GM18520 (cell line): ENCODE measurements around the gene MTX1.
"Not testable (repeated sequence)": the region's sequence is repeated elsewhere in the genome, so short reads cannot be mapped to it uniquely, and the experiment has no call there.

Experiments
- ATAC-seq: cut with Tn5 transposase; IDR thresholded peaks from one replicate; pipeline ENCODE4 v1.9.1; 2021; ENCODE audit not compliant: unreplicated experiment

MTX1 gene

DNA sequence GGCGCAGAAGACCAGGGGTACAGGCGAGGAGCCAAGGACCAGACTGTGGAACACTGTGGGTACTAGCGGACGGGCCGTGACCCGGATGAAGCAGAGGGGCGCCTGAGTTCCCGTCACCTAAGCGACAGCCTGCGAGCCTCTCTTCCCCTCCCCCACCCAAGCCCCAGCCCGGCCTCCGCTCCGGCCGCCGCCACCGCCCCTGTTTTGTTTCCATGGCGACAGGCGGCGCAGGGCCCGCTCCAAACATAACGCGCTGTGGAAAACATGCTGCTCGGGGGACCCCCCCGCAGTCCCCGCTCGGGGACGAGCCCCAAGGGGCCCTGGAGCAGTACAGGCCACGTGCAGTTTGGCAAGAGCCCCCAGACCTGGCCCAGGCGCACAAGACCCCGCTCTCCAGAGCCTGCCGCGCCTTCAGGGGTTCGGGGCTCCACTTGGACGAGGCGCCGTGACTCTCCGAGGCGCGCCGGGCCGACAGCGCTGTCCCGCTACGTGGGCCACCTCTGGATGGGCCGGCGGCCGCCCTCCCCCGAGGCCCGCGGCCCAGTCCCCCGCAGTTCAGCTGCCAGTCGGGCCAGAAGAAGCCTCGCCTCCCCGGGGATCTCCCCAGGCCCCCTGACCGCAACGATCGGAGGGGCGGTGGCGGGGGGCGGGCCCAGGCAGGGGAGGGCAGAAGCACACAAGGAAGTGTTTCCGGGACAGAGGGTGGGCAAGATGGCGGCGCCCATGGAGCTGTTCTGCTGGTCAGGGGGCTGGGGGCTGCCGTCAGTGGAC is at the start of gene MTX1:
Gene MTX1 (plus strand): TSS at position 155 of the 771 bp plus-strand sequence. CDS start 110 bp downstream, at position 265.
- peak; percentile 64 for ATAC-seq

- ATAC-seq: no peak
These were observed 49.5 kb upstream of the MTX1 start for GRCh38 chr1:155158991-155159390.

DNA sequence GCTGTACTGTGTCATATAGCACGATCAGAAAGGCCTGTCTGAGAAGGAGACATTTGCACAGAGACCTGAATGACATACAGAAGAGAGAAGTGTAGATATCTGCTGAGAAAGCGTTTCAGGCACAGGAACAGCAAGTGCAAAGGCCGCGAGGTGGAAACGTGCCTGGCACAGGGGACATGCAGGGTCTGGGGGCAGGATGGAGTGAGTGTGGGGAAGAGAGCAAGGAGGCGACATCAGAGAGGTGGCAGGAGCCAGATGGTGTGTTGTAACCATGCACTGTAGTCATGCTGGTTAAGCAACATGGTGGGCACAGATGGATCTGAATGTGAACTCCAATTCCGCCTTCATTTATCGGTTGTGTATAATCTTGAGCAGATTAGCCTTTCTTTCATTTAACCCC is 48.4 kb upstream of the MTX1 start:
- no peak for ATAC-seq

DNA sequence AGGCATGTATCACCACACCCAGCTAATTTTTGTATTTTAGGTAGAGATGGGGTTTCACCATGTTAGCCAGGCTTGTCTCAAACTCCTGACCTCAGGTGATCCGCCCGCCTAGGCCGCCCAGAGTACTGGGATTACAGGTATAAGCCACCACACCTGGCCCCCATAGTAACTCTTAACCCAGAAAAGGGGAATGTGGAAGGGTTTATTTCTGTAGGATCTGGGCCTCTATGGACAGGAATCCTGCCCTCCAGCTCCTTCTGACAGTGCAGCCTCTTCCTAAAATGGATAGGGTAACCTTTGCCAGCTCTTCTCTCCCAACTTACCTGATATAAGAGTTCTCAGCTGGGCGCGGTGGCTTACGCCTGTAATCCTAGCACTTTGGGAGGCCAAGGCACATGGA is 45.9 kb upstream of the MTX1 start:
- not testable (repeated sequence) for ATAC-seq

- not testable (repeated sequence) for ATAC-seq
These were observed 44.7 kb upstream of the MTX1 start for GRCh38 chr1:155163785-155164184.

GRCh38 chr1:155164625-155165024 is 43.9 kb upstream of the MTX1 start:
- not testable (repeated sequence) for ATAC-seq

DNA sequence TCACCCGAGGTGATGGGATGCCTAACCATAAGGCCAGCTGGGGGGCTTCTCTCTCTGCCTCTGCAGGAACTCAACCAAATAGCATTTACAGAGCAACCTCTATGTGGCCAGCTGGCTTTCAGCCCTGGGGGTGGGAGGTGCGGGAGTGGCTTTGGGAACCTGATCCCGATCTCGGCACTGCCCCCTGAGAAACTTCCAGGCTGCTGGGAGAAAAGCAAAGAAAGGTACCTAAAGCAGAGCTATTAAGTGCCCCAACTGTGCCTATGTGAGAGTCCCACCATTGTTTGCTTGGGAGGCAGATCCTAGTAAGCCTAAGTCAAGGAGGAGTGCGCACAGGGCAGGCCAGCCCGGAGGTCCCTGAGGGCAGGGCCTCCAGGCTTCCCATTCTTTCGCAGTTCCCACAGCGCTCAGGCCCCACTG is 42.4 kb upstream of the MTX1 start:
- ATAC-seq: no peak

DNA sequence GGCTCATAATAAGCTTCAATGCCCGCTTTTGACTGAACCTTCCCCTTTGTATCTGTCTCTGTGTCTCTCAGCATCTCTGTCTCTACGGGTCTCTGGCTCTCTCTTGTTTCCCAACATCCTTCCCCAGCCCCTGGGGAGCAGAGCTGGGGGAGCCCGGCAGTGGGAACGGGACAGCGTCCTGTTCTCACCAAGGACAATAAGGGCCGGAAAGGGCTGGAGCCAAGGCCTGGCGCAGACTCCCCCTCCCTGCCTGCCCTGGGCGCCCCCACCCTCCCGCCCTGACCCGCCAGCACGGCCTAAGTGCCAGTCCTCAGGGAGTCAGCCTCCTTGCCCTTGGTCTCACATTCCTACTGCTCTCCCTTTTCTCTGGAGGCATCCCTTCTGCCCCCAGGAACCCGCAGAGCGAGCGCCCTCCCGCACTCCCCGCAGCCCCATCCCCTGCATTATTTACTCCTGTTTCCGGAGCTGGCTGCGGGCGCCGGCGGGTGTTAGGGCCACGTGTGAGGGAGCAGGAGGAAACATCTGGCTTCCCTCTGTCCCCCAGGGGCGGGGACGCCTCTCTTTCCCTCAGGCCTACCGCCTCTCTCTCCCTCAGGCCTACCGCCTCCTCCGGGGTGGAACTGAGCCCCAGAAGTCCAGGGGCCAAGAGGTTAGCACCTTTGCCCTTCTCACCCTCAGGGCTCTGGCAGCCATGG is 41.9 kb upstream of the MTX1 start:
- no peak for ATAC-seq

GRCh38 chr1:155167166-155168104 is 41.1 kb upstream of the MTX1 start:
- no peak for ATAC-seq

DNA sequence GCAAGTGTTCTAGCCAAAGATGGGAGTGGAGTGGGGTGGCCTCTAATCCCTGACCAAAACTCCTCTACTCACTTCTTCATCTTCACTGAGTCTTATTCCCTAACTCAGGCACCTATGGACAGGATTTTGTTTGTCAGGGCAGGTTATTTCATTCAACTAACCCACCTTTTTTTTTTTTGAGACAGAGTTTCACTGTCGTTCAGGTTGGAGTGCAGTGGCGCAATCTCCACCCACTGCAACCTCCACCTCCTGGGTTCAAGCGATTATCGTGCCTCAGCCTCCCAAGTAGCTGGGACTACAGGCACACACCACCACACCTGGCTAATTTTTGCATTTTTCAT is 40.4 kb upstream of the MTX1 start:
- ATAC-seq: not testable (repeated sequence)

DNA sequence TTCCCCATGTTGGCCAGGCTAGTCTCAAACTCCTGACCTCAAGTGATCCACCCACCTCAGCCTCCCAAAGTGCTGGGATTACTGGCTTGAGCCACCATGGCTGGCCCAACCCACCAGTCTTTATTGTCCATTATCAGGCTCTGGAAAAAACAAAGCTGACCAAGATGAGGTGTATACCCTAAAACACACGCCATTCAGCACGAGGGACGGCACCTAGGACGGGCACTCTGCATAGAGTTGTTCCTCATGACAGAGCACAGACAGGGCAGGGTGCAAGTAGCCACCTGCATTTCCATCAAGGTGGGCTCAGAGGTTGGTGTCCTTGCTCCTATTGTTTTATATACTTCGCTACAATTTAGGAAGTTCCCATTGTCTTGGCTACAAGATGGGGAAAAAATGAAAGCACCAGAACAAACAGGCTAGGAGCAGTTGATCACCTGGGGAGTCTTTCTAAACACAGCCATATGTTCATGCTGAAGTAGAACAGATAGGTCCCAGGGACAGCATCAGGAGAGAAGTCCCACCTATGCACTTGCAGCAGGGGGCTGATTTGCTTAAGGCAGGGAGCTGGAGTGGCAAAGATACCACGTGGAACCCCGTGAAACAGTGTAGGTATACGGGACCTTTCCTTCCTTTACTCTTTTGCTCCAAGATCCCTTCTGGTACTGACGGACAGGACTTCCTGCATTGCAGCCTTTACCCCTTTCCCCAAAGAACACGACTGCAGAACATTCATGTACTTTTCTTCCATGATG is 39.9 kb upstream of the MTX1 start:
- ATAC-seq: no peak

GRCh38 chr1:155169541-155169940 is 39.0 kb upstream of the MTX1 start:
- ATAC-seq: no peak

- ATAC-seq: no peak
These were observed 38.3 kb upstream of the MTX1 start for GRCh38 chr1:155170101-155170785.

- no peak for ATAC-seq
These were observed 37.7 kb upstream of the MTX1 start for GRCh38 chr1:155170806-155171205.

DNA sequence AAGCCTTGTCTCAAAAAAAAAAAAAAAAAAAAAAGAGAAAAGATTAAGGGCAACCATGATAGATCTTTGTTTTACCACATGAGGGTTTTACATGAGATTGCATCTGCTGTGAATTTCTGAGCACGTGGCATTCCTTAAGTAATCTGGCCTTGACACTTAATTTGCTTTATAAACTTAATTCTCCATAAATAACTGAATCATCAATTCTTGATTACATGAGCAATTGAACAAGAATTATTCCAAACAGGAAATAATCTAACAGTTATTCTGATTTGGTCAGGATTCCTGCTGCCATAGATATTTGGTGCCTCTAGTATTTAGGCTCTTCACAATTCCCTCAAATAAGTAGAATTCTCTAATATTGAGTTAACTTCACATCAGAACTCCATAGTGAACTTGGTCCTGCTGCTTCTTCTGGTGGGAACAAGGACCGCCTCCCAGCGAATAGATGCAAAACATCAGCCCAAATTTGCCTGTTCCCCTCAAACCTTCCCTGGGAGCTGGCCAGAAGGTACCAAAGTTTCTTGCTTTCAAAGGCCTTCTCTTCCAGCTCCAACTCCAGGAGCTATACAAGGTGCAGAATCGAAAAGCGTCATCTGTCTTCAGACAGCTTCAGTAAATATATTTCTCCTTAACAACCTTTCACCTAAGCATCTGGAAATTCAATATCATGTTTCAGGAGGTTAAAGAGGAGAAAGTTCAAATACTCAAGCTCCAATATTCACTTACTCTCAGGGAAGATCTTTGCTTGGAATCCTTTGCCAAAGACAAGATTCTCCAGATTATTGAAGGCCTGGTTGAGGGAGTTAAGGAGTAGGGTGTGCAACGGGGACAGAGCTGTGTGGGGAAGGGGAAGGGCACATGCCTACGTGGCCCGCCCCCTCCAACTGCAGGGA is 36.4 kb upstream of the MTX1 start:
- peak; percentile 2 for ATAC-seq

DNA sequence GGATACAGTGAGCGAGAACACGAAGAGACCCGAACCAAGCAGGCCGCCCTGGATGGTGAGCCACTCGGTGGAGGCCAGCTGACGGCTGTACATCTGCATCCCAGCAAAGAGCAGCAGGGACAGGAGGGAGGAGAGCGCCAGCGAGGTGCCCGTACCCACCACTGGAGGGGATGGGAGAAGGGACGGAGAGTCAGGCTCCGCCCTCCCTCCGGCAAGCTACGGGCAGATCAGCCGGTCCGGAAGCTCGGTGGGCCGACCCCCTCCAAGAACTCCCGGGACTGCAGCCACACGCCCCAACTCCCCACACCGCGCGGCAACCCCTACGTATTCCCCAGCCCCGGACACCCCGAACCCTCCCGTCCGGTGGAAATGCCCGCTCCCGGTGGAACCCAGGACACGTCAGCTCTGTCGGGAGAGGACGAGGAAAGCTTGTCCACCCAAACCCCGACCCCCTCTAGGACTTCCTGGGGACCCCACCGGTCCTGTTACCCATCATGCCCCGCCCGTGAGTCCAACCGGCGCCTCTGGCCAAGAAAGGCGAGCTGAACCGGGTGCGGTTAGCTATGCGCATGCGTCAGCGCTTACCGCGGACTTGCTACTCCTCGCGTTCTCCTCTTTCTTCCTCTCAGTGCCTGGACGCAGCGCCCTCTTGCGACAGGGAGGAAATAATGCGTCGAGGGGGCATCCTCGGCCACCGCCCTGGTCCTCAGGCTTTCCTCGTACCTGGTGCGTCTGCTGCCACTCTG is 35.6 kb upstream of the MTX1 start, which contains the start of gene KRTCAP2:
Gene KRTCAP2 (minus strand): TSS at position 573 of the 746 bp plus-strand sequence. CDS start 80 bp downstream, at position 493.
- ATAC-seq: peak; percentile 65

DNA sequence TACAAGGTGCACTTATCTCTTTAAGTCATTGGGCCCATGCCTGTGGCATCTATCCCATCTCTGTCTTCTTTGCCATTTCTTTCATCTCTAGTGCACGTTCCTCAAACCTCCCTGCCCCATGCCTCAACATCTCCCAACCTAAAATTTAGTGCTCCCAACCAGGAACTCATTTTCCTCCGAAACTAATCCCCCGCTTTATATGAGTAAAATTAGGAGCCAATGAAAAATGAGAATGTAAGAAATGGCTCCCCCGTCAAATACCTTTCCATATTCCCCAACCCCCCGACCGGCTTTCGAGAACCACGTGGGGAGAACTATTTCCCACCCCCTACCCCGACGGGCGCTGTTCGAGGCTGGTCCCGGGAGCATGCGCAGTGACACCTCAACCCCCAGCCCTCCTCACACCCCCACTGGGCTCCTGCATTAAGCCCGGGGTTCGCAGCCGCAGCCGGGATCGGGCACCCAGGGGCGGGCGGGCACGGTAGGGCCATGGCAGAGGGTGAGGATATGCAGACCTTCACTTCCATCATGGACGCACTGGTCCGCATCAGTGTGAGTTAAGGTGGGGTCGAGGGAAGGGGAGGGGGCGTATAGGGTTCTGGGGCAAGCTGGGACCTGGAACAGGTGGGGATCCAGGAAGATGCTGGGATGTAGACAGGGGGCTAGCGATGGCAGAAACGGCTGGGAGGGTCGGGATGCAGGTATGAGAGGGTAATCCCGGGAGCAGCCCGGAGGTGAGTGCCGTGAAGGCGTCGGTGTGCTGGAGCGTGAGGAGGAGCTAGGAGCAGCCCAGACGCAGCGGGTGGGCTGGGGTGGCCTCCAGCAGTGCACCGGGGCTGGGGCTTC is 34.8 kb upstream of the MTX1 start, which contains the start of gene TRIM46:
Gene TRIM46 (plus strand): TSS at position 372 of the 846 bp plus-strand sequence. CDS start 118 bp downstream, at position 490.
- ATAC-seq: no peak
